Measurements from ENCODE around the gene PHKG2. TPM values are rescaled to one million over a fixed set of nuclear protein-coding genes. Genes with fewer than 3 reads are reported as not detected.

Gene PHKG2
- polyA plus RNA-seq, 1 donor from 2014 or later, result 41.5 TPM

GRCh38 chr16:30755955-30756780 is 7.9 kb downstream of the PHKG2 start:
- no peaks in the 10 kb centered on the region for H3K36me3 ChIP-seq (ENCODE audit: insufficient read depth, low read length)
- no peak overlapping the region for H2AFZ ChIP-seq (ENCODE audit: low read depth, low read length)
- no peak overlapping the region for H3K9ac ChIP-seq (ENCODE audit: low read length)
- no peak overlapping the region for H3K4me2 ChIP-seq (ENCODE audit: low read length)
- no peaks in the 10 kb centered on the region for H3K27me3 ChIP-seq (ENCODE audit: insufficient read depth, low read depth, low read length)
- no peak overlapping the region for H3K27ac ChIP-seq (ENCODE audit: low read length)
- no peaks in the 10 kb centered on the region for H4K20me1 ChIP-seq (ENCODE audit: insufficient read depth)
- H3K9me3 ChIP-seq (ENCODE audit: low read length), result no peaks in the 10 kb centered on the region
- H3F3A ChIP-seq (ENCODE audit: insufficient read depth, low read length, poor library complexity, severe bottlenecking), result no peaks in the 10 kb centered on the region
- no peak overlapping the region for H3K4me3 ChIP-seq (ENCODE audit: low read length)
- no peaks in the 10 kb centered on the region for H3K9me2 ChIP-seq (ENCODE audit: insufficient read depth, low read length)
- H3K79me2 ChIP-seq (replicated peaks; ENCODE audit: insufficient read depth, low read length), result peaks cover 6% of the 10 kb centered on the region
- TF ChIP-seq SMC3 (conservative IDR thresholded peaks at IDR 0.05; ENCODE audit: poor library complexity) (no peak), TAF1 (IDR thresholded peaks at IDR 0.05; ENCODE audit: low read depth) (no peak), EP300 (conservative IDR thresholded peaks at IDR 0.05; ENCODE audit: poor library complexity, severe bottlenecking) (no peak), POLR2AphosphoS5 (IDR thresholded peaks at IDR 0.05) (no peak), RAD21 (conservative IDR thresholded peaks at IDR 0.05) (no peak), CTCF (IDR thresholded peaks at IDR 0.05; ENCODE audit: poor library complexity, severe bottlenecking) (no peak), REST (IDR thresholded peaks at IDR 0.05; ENCODE audit: borderline replicate concordance) (no peak), MXI1 (conservative IDR thresholded peaks at IDR 0.05; ENCODE audit: poor library complexity, severe bottlenecking) (no peak), EZH2 (IDR thresholded peaks at IDR 0.05; ENCODE audit: borderline replicate concordance, insufficient read depth, low read length, poor library complexity, severe bottlenecking) (no peak)

GRCh38 chr16:30756781-30757100 is 8.5 kb downstream of the PHKG2 start:
- Histone ChIP-seq H3K9ac (ENCODE audit: low read length) (no peak overlapping the region), H3K9me3 (ENCODE audit: low read length) (no peaks in the 10 kb centered on the region), H3K27me3 (ENCODE audit: insufficient read depth, low read depth, low read length) (no peaks in the 10 kb centered on the region), H3K9me2 (ENCODE audit: insufficient read depth, low read length) (no peaks in the 10 kb centered on the region), H3K4me3 (ENCODE audit: low read length) (no peak overlapping the region), H3K36me3 (ENCODE audit: insufficient read depth, low read length) (no peaks in the 10 kb centered on the region), H4K20me1 (ENCODE audit: insufficient read depth) (no peaks in the 10 kb centered on the region), H3K4me2 (ENCODE audit: low read length) (no peak overlapping the region), H3K79me2 (replicated peaks; ENCODE audit: insufficient read depth, low read length) (peaks cover 6% of the 10 kb centered on the region), H2AFZ (ENCODE audit: low read depth, low read length) (no peak overlapping the region), H3K27ac (ENCODE audit: low read length) (no peak overlapping the region), H3F3A (ENCODE audit: insufficient read depth, low read length, poor library complexity, severe bottlenecking) (no peaks in the 10 kb centered on the region)
- TF ChIP-seq REST (IDR thresholded peaks at IDR 0.05; ENCODE audit: borderline replicate concordance) (no peak), SMC3 (conservative IDR thresholded peaks at IDR 0.05; ENCODE audit: poor library complexity) (no peak), EZH2 (IDR thresholded peaks at IDR 0.05; ENCODE audit: borderline replicate concordance, insufficient read depth, low read length, poor library complexity, severe bottlenecking) (no peak)

All from neural cell (in vitro differentiated cells).